Ishikawa (cell line): ENCODE data around the gene FAM120A.

Experiments
- CEBPB ChIP-seq: IDR thresholded peaks from 2 replicates; pipeline ENCODE4 v1.6.1; 2012
- EGR1 ChIP-seq: IDR thresholded peaks from 2 replicates; pipeline ENCODE4 v1.6.1; 2012
- EP300 ChIP-seq: IDR thresholded peaks from 2 replicates; pipeline ENCODE4 v1.6.1; 2012; ENCODE audit warnings: borderline replicate concordance
- MAX ChIP-seq: IDR thresholded peaks from 2 replicates; pipeline ENCODE4 v1.6.1; 2012
- RAD21 ChIP-seq: IDR thresholded peaks from 2 replicates; pipeline ENCODE4 v1.6.1; 2012; ENCODE audit warnings: low read depth
- TAF1 ChIP-seq: IDR thresholded peaks from 2 replicates; pipeline ENCODE4 v1.6.1; 2012; ENCODE audit warnings: low read depth, mild to moderate bottlenecking
- USF1 ChIP-seq: IDR thresholded peaks from 2 replicates; pipeline ENCODE4 v1.6.1; 2012

- TF ChIP-seq RAD21 (no peak), TAF1 (no peak), EGR1 (no peak), USF1 (no peak), EP300 (no peak), MAX (no peak), CEBPB (no peak)
These were observed 89.5 kb downstream of the FAM120A start for GRCh38 chr9:93541005-93541404.
